Measurements from ENCODE around the gene APEX1. TPM values are rescaled to one million over a fixed set of nuclear protein-coding genes. Genes with fewer than 3 reads are reported as not detected.

APEX1 gene
- polyA plus RNA-seq, 1 of the 3 experiments (the other 2 are of a cell fraction), result 279 TPM

GRCh38 chr14:20461225-20462141 is 6.5 kb downstream of the APEX1 start, which contains the start of gene PIP4P1 (continued):
- TF ChIP-seq USF1 (IDR thresholded peaks at IDR 0.05; ENCODE audit: borderline replicate concordance, low read depth), result peak; percentile 99
- peak; percentile 89 for TF ChIP-seq MXI1 (IDR thresholded peaks at IDR 0.05; ENCODE audit: low read depth, low read length)
- TF ChIP-seq GATA2 (CRISPR knock-in tag; IDR thresholded peaks at IDR 0.05), result no peak
- peak in 1 of 2 experiments; percentile 41; a peak in 1 of 4 replicates for TF ChIP-seq EP300 (IDR thresholded peaks at IDR 0.05; ENCODE audit: borderline replicate concordance in 1 of 2, low read depth in 1 of 2, low read length in 1 of 2)
- TF ChIP-seq SIN3A (IDR thresholded peaks at IDR 0.05; ENCODE audit: borderline replicate concordance, low read depth, low read length), result peak; percentile 11; the same call in 1 of the 2 replicates
- TF ChIP-seq TEAD4 (IDR thresholded peaks at IDR 0.05; ENCODE audit: borderline replicate concordance, insufficient read depth), result no peak
- TF ChIP-seq ELF1 (IDR thresholded peaks at IDR 0.05), result peak; percentile 79; the same call in 1 of the 2 replicates
- peak; percentile 80 for TF ChIP-seq NRF1 (IDR thresholded peaks at IDR 0.05; ENCODE audit: low read depth, low read length)
- TF ChIP-seq PBX3 (IDR thresholded peaks at IDR 0.05), result peak; percentile 64
- peak; percentile 59; the same call in 1 of the 2 replicates for TF ChIP-seq TCF12 (IDR thresholded peaks at IDR 0.05)
- TF ChIP-seq RAD21 (IDR thresholded peaks at IDR 0.05; ENCODE audit: low read length), result no peak
- TF ChIP-seq REST (IDR thresholded peaks at IDR 0.05; ENCODE audit: low read depth, low read length), result no peak
- peak; percentile 81 for TF ChIP-seq POLR2AphosphoS5 (IDR thresholded peaks at IDR 0.05; ENCODE audit: low read depth, low read length)
- peak; percentile 88 for TF ChIP-seq CHD2 (IDR thresholded peaks at IDR 0.05; ENCODE audit: low read length, partially characterized antibody)
- no peak for TF ChIP-seq MEF2A (IDR thresholded peaks at IDR 0.05; ENCODE audit: borderline replicate concordance, low read depth)
- no peak for TF ChIP-seq CTCF (IDR thresholded peaks at IDR 0.05)

Measured in SK-N-SH (cell line).